Measurements from ENCODE around the gene FAM234A.

Gene FAM234A

GRCh38 chr16:275786-276232, 41.2 kb downstream of the FAM234A start, which contains the start of gene RGS11:
Gene RGS11 (minus strand): TSS chr16:275944. CDS start chr16:275911, 33 bp downstream.
- TF ChIP-seq CTCF (IDR thresholded peaks at IDR 0.05; ENCODE audit: low read depth, low read length, missing control alignments) = no peak
- in situ Hi-C loops (cut with HindIII; ENCODE audit: low sequenced_read_pairs) = no loop called here
- H3K4me3 ChIP-seq (ENCODE audit: low read depth, low read length) = peak within 1 kb of the TSS; percentile 29
- DNase-seq (ENCODE audit: low read depth) = no peak

DNA sequence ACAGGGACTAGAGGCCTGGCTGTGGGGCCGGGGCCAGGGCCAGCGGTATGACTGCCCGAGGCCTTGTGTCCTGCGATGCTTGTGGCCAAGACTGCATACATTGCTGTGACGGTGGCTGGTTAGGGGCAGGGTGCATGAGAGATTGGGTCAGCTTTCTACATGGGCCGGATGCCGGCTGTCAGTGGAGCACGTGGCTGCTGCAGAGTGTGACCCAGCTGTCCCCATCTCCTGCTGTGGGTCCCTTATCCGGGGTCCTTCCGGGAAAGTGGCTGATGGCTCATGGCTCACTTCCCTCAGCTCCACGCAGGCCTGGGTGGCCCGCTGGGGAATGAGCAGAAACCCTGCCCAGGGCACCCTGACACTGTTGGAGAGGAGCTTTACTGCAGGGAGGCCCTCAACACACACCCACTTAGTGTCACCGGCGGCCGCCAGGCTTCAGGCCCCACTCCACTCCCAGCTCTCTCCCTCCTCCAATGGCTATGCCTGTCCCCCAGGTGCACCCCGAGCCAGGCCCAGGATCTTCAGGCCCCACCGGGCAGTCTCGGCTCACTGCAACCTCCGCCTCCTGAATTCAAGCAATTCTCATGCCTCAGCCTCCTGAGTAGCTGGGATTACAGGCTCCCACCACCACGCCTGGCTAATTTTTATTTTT, 41.9 kb downstream of the FAM234A start:
- H3K4me3 ChIP-seq (ENCODE audit: low read depth, low read length) = no peak overlapping the region
- in situ Hi-C loops (cut with HindIII; ENCODE audit: low sequenced_read_pairs) = no loop called here
- no peak for DNase-seq (ENCODE audit: low read depth)
- no peak for TF ChIP-seq CTCF (IDR thresholded peaks at IDR 0.05; ENCODE audit: low read depth, low read length, missing control alignments)

DNA sequence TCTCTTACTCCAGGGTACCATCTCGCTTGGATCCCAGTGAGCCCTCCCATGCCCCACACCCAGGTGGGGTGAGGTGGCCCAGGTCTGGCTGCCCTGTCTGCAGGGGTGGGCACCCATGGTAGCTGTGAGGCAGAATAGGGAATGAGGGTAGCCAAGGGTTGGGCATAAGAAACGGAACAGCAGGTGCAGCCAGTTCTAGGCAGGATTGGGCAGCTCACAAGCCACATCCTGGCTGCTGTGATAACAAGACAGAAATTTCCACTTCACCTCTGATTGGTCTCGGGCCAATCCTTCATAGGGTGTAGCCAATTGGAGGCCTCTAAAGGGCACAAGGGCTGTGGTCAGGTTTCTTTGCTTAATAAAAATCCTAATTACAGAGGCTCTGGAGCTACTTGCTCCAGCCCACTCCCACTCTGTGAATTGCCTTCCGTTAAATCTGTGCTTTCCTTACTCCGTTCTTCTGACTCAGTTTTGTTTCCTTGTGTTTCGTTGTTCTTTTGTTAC, 44.3 kb downstream of the FAM234A start:
- in situ Hi-C loops (cut with HindIII; ENCODE audit: low sequenced_read_pairs) = no loop called here
- TF ChIP-seq CTCF (IDR thresholded peaks at IDR 0.05; ENCODE audit: low read depth, low read length, missing control alignments) = no peak
- DNase-seq (ENCODE audit: low read depth) = no peak
- no peak overlapping the region for H3K4me3 ChIP-seq (ENCODE audit: low read depth, low read length)

GRCh38 chr16:279531-279930, 44.9 kb downstream of the FAM234A start:
- in situ Hi-C loops (cut with HindIII; ENCODE audit: low sequenced_read_pairs) = no loop called here
- DNase-seq (ENCODE audit: low read depth) = no peak
- TF ChIP-seq CTCF (IDR thresholded peaks at IDR 0.05; ENCODE audit: low read depth, low read length, missing control alignments) = no peak
- H3K4me3 ChIP-seq (ENCODE audit: low read depth, low read length) = no peak overlapping the region

- in situ Hi-C loops (cut with HindIII; ENCODE audit: low sequenced_read_pairs) = no loop called here
- TF ChIP-seq CTCF (IDR thresholded peaks at IDR 0.05; ENCODE audit: low read depth, low read length, missing control alignments) = no peak
- DNase-seq (ENCODE audit: low read depth) = no peak
Measured at GRCh38 chr16:280005-280460, 45.4 kb downstream of the FAM234A start.

DNA sequence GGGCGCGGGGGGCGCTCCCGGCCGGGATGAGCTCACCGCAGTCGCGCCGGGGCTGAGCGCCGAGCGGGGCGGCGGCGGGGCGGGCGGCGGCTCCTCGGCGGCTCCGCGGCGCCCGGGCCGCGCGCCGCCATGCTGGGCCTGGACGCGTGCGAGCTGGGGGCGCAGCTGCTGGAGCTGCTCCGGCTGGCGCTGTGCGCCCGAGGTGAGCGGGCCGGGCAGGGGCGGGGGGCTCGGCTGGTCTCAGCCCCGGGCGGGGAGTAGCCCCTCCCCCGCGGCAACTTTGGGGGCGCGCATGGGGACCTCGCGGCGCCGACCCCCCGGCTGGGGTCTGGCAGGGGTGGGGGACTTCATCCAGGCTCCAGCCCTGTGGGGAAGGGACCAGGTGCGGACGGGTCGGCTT, 45.9 kb downstream of the FAM234A start, which contains the start of gene ARHGDIG:
ARHGDIG (plus strand) TSS at position 40 of the 400 bp plus-strand sequence; CDS start at position 130, 90 bp downstream.
- no peak for DNase-seq (ENCODE audit: low read depth)
- TF ChIP-seq CTCF (IDR thresholded peaks at IDR 0.05; ENCODE audit: low read depth, low read length, missing control alignments) = no peak
- in situ Hi-C loops (cut with HindIII; ENCODE audit: low sequenced_read_pairs) = no loop called here
- H3K4me3 ChIP-seq (ENCODE audit: low read depth, low read length) = peak within 1 kb of the TSS; percentile 21

More at GRCh38 chr16:280005-280460, 45.4 kb downstream of the FAM234A start:
- no peak overlapping the region for H3K4me3 ChIP-seq (ENCODE audit: low read depth, low read length)
